Jurkat, Clone E6-1 (cell line): ENCODE measurements around the gene CPSF6. TPM values are rescaled to one million over a fixed set of nuclear protein-coding genes. Genes with fewer than 3 reads are reported as not detected.
"Not testable (repeated sequence)": the region's sequence is repeated elsewhere in the genome, so short reads cannot be mapped to it uniquely, and the experiment has no call there.

Experiments
- DNase-seq: peaks from one replicate; pipeline ENCODE4 v3.0.0-alpha.2; 2011; ENCODE audit warnings: low read depth, low spot score
- H3K4me3 ChIP-seq: 2 replicates; pipeline ENCODE4 v1.5.1; 2011; ENCODE audit warnings: mild to moderate bottlenecking, low read length, control low read depth, moderate library complexity
- polyA plus RNA-seq: library from polyadenylated mRNA; unstranded; fragments of >200 nt; gene quantifications from one replicate; pipeline ENCODE4 v1.2.1, GENCODE V29; 2012; ENCODE audit warnings: missing spikeins; ENCODE audit not compliant: insufficient read length, insufficient read depth

The CPSF6 gene
- polyA plus RNA-seq = 273 TPM

- H3K4me3 ChIP-seq = peak within 1 kb of the TSS; percentile 80
- DNase-seq = peak; percentile 84
Observed at GRCh38 chr12:69239352-69239921, at the start of gene CPSF6. Gene CPSF6, plus strand, starts transcription at chr12:69239569. Its CDS starts 78 bp downstream, at chr12:69239647.

- H3K4me3 ChIP-seq = no peak overlapping the region
- DNase-seq = no peak
Observed at GRCh38 chr12:69196302-69197288, 42.8 kb upstream of the CPSF6 start.

GRCh38 chr12:69199976-69200375 is 39.4 kb upstream of the CPSF6 start:
- not testable (repeated sequence) for DNase-seq, H3K4me3 ChIP-seq

GRCh38 chr12:69204191-69204590 is 35.2 kb upstream of the CPSF6 start:
- no peak overlapping the region for H3K4me3 ChIP-seq
- DNase-seq = no peak

GRCh38 chr12:69210661-69211060 is 28.7 kb upstream of the CPSF6 start:
- DNase-seq = no peak
- no peak overlapping the region for H3K4me3 ChIP-seq

- DNase-seq = no peak
- H3K4me3 ChIP-seq = no peak overlapping the region
Observed at GRCh38 chr12:69211160-69211559, 28.2 kb upstream of the CPSF6 start.

GRCh38 chr12:69214169-69214568 is 25.2 kb upstream of the CPSF6 start:
- no peak overlapping the region for H3K4me3 ChIP-seq

GRCh38 chr12:69225251-69225910 is 14.0 kb upstream of the CPSF6 start:
- no peak overlapping the region for H3K4me3 ChIP-seq
- DNase-seq = no peak

More at GRCh38 chr12:69214169-69214568, 25.2 kb upstream of the CPSF6 start:
- DNase-seq = no peak

- no peak overlapping the region for H3K4me3 ChIP-seq
- no peak for DNase-seq
Observed at GRCh38 chr12:69231479-69231878, 7.9 kb upstream of the CPSF6 start.

GRCh38 chr12:69238589-69239351 is 599 bp upstream of the CPSF6 start:
- peak overlapping the region; percentile 62 for H3K4me3 ChIP-seq
- no peak for DNase-seq

GRCh38 chr12:69239922-69240630 is 707 bp downstream of the CPSF6 start:
- no peak for DNase-seq
- H3K4me3 ChIP-seq = peak overlapping the region; percentile 80

GRCh38 chr12:69240631-69240995 is 1.2 kb downstream of the CPSF6 start:
- no peak for DNase-seq
- peak overlapping the region; percentile 80 for H3K4me3 ChIP-seq

- no peak for DNase-seq
Observed at GRCh38 chr12:69241438-69242092, 2.2 kb downstream of the CPSF6 start.

GRCh38 chr12:69243099-69244084 is 4.0 kb downstream of the CPSF6 start:
- H3K4me3 ChIP-seq = no peak overlapping the region
- no peak for DNase-seq

More at GRCh38 chr12:69241438-69242092, 2.2 kb downstream of the CPSF6 start:
- H3K4me3 ChIP-seq = peak overlapping the region; percentile 80; the same call in 1 of the 2 replicates

GRCh38 chr12:69247268-69248018 is 8.1 kb downstream of the CPSF6 start:
- no peak for DNase-seq
- no peak overlapping the region for H3K4me3 ChIP-seq

GRCh38 chr12:69252033-69252432 is 12.7 kb downstream of the CPSF6 start:
- H3K4me3 ChIP-seq = no peak overlapping the region

More at GRCh38 chr12:69252033-69252432, 12.7 kb downstream of the CPSF6 start:
- DNase-seq = no peak
